ENCODE measurements around the gene GALNT10.

- TF ChIP-seq CTCF (IDR thresholded peaks at IDR 0.05) = no peak
- TF ChIP-seq POLR2A (IDR thresholded peaks at IDR 0.05) = no peak
These were observed 228.7 kb downstream of the GALNT10 start for GRCh38 chr5:154419236-154419635.

All from stomach (tissue), 4 donors.